T-cell (primary cell): Measurements from ENCODE around the gene FBXL12. TPM values are rescaled to one million over a fixed set of nuclear protein-coding genes. Genes with fewer than 3 reads are reported as not detected.
A peak's percentile ranks its signal among the peaks of the same experiment; 100 is the strongest.
"Not testable (repeated sequence)": the region's sequence is repeated elsewhere in the genome, so short reads cannot be mapped to it uniquely, and the experiment has no call there.

Source experiments
- ATAC-seq, 4 experiments: fragments of 200-7000 bp in 3 of 4; fragments of 150-1000 bp in 1 of 4; cut with Tn5 transposase; replicated peaks in 1 of 4; 1 replicate in 3 of 4; 2 replicates in 1 of 4; pipeline ENCODE4 v1.10.0; 2021; ENCODE audit warnings: moderate library complexity in 3 of 4, mild to moderate bottlenecking in 2 of 4, moderate number of reproducible peaks in 1 of 4
- CTCF ChIA-PET, 2 donors: fragments of 300-600 bp; sonication (Branson Sonifier 250); formaldehyde crosslinking; loops; one replicate each; lab custom pipeline; 2022; ENCODE audit warnings: antibody characterized with exemption in 2 of 2; lab: Charles Lee
- POLR2A ChIA-PET, 2 donors: fragments of 300-600 bp; sonication (Branson Sonifier 250); formaldehyde crosslinking; loops; one replicate each; lab custom pipeline; 2022; ENCODE audit warnings: antibody characterized with exemption in 2 of 2; lab: Charles Lee
- DNase-seq, 35 experiments: peaks; one replicate each; pipeline versions ENCODE4 v3.0.0 to v3.0.0-alpha.2; 2013 to 2023
- H3K27ac ChIP-seq: one replicate; pipeline ENCODE4 v1.5.1; 2013; ENCODE audit warnings: low read length
- H3K27me3 ChIP-seq, 2 experiments: replicated peaks in 1 of 2; 1 replicate in 1 of 2; 2 replicates in 1 of 2; pipeline versions ENCODE4 v1.6.1 to v1.7.0; 2013; ENCODE audit warnings: low read length in 1 of 2, mixed read lengths in 1 of 2; ENCODE audit not compliant: control insufficient read depth in 2 of 2, insufficient read depth in 2 of 2; ENCODE audit errors: extremely low read depth in 1 of 2
- H3K36me3 ChIP-seq, 2 donors: 1 replicate in 1 of 2; 2 replicates in 1 of 2; pipeline versions ENCODE4 v1.6.1 to v1.7.0; 2013; ENCODE audit warnings: low read length in 1 of 2; ENCODE audit not compliant: control insufficient read depth in 2 of 2, insufficient read depth in 1 of 2; ENCODE audit errors: extremely low read depth in 1 of 2
- H3K4me1 ChIP-seq, 2 experiments: 1 replicate in 1 of 2; 2 replicates in 1 of 2; pipeline versions ENCODE4 v1.6.1 to v1.7.0; 2013; ENCODE audit warnings: low read length in 2 of 2, mixed read lengths in 1 of 2; ENCODE audit not compliant: insufficient read depth in 2 of 2, control insufficient read depth in 1 of 2; ENCODE audit errors: extremely low read depth in 1 of 2
- H3K4me3 ChIP-seq, 2 donors: 1 replicate in 1 of 2; 2 replicates in 1 of 2; pipeline versions ENCODE4 v1.5.1 to v1.7.0; 2013; ENCODE audit warnings: mild to moderate bottlenecking in 2 of 2, low read length in 1 of 2, moderate library complexity in 1 of 2; ENCODE audit not compliant: control insufficient read depth in 1 of 2; ENCODE audit errors: extremely low read depth in 1 of 2
- H3K9me3 ChIP-seq: 2 replicates; pipeline ENCODE4 v1.7.0; 2013
- H3K27ac Mint-ChIP-seq, 2 donors: one replicate each; pipeline ENCODE4 v1.8.0; 2020 to 2021; ENCODE audit warnings: mild to moderate bottlenecking in 2 of 2, mixed read lengths in 2 of 2
- H3K27me3 Mint-ChIP-seq, 2 donors: one replicate each; pipeline ENCODE4 v1.8.0; 2021 to 2022; ENCODE audit warnings: mixed read lengths in 2 of 2
- H3K36me3 Mint-ChIP-seq: one replicate; pipeline ENCODE4 v1.8.0; 2021; ENCODE audit warnings: mixed read lengths
- H3K4me1 Mint-ChIP-seq, 3 donors: one replicate each; pipeline ENCODE4 v1.8.0; 2020 to 2022; ENCODE audit warnings: mixed read lengths in 3 of 3, mild to moderate bottlenecking in 1 of 3
- H3K4me3 Mint-ChIP-seq, 3 donors: one replicate each; pipeline ENCODE4 v1.8.0; 2020 to 2022; ENCODE audit warnings: mild to moderate bottlenecking in 3 of 3, mixed read lengths in 3 of 3, moderate library complexity in 3 of 3
- H3K9me3 Mint-ChIP-seq, 3 donors: one replicate each; pipeline ENCODE4 v1.8.0; 2020 to 2022; ENCODE audit warnings: mixed read lengths in 3 of 3
- WGBS: methylation state at CpG from one replicate; pipeline ENCODE4 v1.1.5; 2013; ENCODE audit warnings: missing lambda C conversion rate; ENCODE audit not compliant: insufficient coverage; 5-methylcytosine and 5-hydroxymethylcytosine counted together
- total RNA-seq, 35 experiments: library from RNA in 6 of 35; stranded (reverse) in 6 of 35; fragments of 120-200 nt in 1 of 35; gene quantifications; one replicate each; pipeline versions ENCODE4 v1.2.1 to v1.2.4 and lab custom pipeline; 2013 to 2026

The FBXL12 gene
- total RNA-seq, 5 donors from 2014 or later (not counting 1 experiment from before 2014, with no cell fraction given), result 31.5 to 37.7 (median 35.0) TPM

GRCh38 chr19:9786819-9787218 lies 32.1 kb downstream of the FBXL12 start:
- 100% methylated on average over 4 of the region's 8 CpGs for WGBS
- Histone ChIP-seq H3K9me3 (no peaks in the 10 kb centered on the region), H3K36me3 (no peaks in the 10 kb centered on the region), H3K27me3 (no peaks in the 10 kb centered on the region), H3K4me1 (peaks cover 9 to 26% of the 10 kb centered on the region in 2 experiments), H3K27ac (no peak overlapping the region), H3K4me3 (no peak overlapping the region)
- Mint-ChIP-seq H3K4me1 (peaks cover 30 to 38% (median 36%) of the 10 kb centered on the region in 3 donors), H3K27ac (peak overlapping the region in 1 of 2 donors; percentile 72), H3K27me3 (no peaks in the 10 kb centered on the region), H3K36me3 (no peaks in the 10 kb centered on the region), H3K9me3 (no peaks in the 10 kb centered on the region), H3K4me3 (peak overlapping the region; percentile 62 to 88 (median 64))
- ChIA-PET CTCF (no interaction called here), POLR2A (interaction anchor here in 1 of 2 donors (0.5 to 0.7 kb wide), 2 partner anchors 32 to 208 kb away, joined by 4 to 8 read pairs; partner anchors contain the start of gene FBXL12)
- no peak for DNase-seq
- ATAC-seq, result no peak

- Mint-ChIP-seq H3K4me1 (peaks cover 28 to 34% (median 33%) of the 10 kb centered on the region in 3 donors), H3K4me3 (peak overlapping the region; percentile 87 to 88 (median 88)), H3K9me3 (no peaks in the 10 kb centered on the region), H3K27me3 (no peaks in the 10 kb centered on the region), H3K36me3 (no peaks in the 10 kb centered on the region), H3K27ac (peak overlapping the region; percentile 90 to 93)
- Histone ChIP-seq H3K27ac (peak overlapping the region; percentile 96), H3K36me3 (no peaks in the 10 kb centered on the region), H3K9me3 (no peaks in the 10 kb centered on the region), H3K27me3 (no peaks in the 10 kb centered on the region), H3K4me1 (peaks cover 9 to 23% of the 10 kb centered on the region in 2 experiments), H3K4me3 (peak overlapping the region; percentile 58 to 96)
- DNase-seq (no peak), ATAC-seq (no peak)
- ChIA-PET CTCF (no interaction called here), POLR2A (interaction anchor here in 1 of 2 donors (0.7 kb wide), 1 partner anchor 209 kb away, joined by 8 read pairs; no protein-coding TSS in a partner anchor)
- WGBS, result 59% methylated on average over 8 of the region's 9 CpGs
These were observed 32.5 kb downstream of the FBXL12 start for GRCh38 chr19:9786342-9786741.

GRCh38 chr19:9785367-9786331 lies 33.2 kb downstream of the FBXL12 start:
- Mint-ChIP-seq H3K4me1 (peaks cover 25 to 31% (median 30%) of the 10 kb centered on the region in 3 donors), H3K27ac (peak overlapping the region; percentile 92 to 93), H3K36me3 (peaks cover 4% of the 10 kb centered on the region), H3K4me3 (peak overlapping the region; percentile 87 to 88 (median 88)), H3K9me3 (no peaks in the 10 kb centered on the region), H3K27me3 (no peaks in the 10 kb centered on the region)
- peak overlapping the region; percentile 96 for H3K27ac ChIP-seq
- H3K9me3 ChIP-seq, result no peaks in the 10 kb centered on the region
- H3K36me3 ChIP-seq, result no peaks in the 10 kb centered on the region
- peak overlapping the region; percentile 62 to 96 for H3K4me3 ChIP-seq
- under 1% methylated on average over 36 of the region's 74 CpGs for WGBS
- peaks cover 9 to 18% of the 10 kb centered on the region in 2 experiments for H3K4me1 ChIP-seq
- ChIA-PET POLR2A (no interaction called here), CTCF (interaction anchor here in 1 of 2 donors (0.7 kb wide), 1 partner anchor 478 kb away, joined by 9 read pairs; no protein-coding TSS in a partner anchor)
- H3K27me3 ChIP-seq, result no peaks in the 10 kb centered on the region
- peak; percentile 84 to 98 (median 94) for DNase-seq
- ATAC-seq, result peak; percentile 80 to 86 (median 82)

GRCh38 chr19:9784163-9784496 lies 34.7 kb downstream of the FBXL12 start:
- H3K4me1 ChIP-seq, result peaks cover 9 to 18% of the 10 kb centered on the region in 2 experiments
- DNase-seq, CTCF ChIA-PET, ATAC-seq, POLR2A ChIA-PET, H3K9me3 Mint-ChIP-seq, H3K4me3 ChIP-seq, H3K27me3 Mint-ChIP-seq, H3K27ac ChIP-seq, H3K36me3 ChIP-seq, H3K36me3 Mint-ChIP-seq, H3K27me3 ChIP-seq, H3K9me3 ChIP-seq: not testable (repeated sequence)
- H3K4me1 Mint-ChIP-seq, result peaks cover 19 to 25% (median 24%) of the 10 kb centered on the region in 3 donors
- H3K27ac Mint-ChIP-seq, result peak overlapping the region; percentile 64 to 92
- 93% methylated on average over 2 of the region's 6 CpGs for WGBS
- H3K4me3 Mint-ChIP-seq, result peak overlapping the region in 2 of 3 donors; percentile 87 to 88

GRCh38 chr19:9782338-9782737 lies 36.5 kb downstream of the FBXL12 start:
- H3K4me3 ChIP-seq, result no peak overlapping the region
- Mint-ChIP-seq H3K27ac (no peak overlapping the region), H3K9me3 (peaks cover 0 to 11% (median 10%) of the 10 kb centered on the region in 3 donors), H3K27me3 (no peaks in the 10 kb centered on the region), H3K36me3 (peaks cover 13% of the 10 kb centered on the region), H3K4me3 (no peak overlapping the region), H3K4me1 (peaks cover 19 to 25% (median 22%) of the 10 kb centered on the region in 3 donors)
- ATAC-seq (no peak), DNase-seq (no peak)
- WGBS, result 50% methylated on average over 1 of the region's 2 CpGs
- H3K27me3 ChIP-seq, result no peaks in the 10 kb centered on the region
- ChIA-PET CTCF (no interaction called here), POLR2A (no interaction called here)
- H3K4me1 ChIP-seq, result peaks cover 9 to 18% of the 10 kb centered on the region in 2 experiments
- H3K9me3 ChIP-seq, result no peaks in the 10 kb centered on the region
- H3K36me3 ChIP-seq, result no peaks in the 10 kb centered on the region
- no peak overlapping the region for H3K27ac ChIP-seq
